Coronary artery (tissue), 2 donors: ENCODE results near the gene DPP10.

Experiments used
- DNase-seq: peaks from one replicate; pipeline ENCODE4 v3.0.0-alpha.2; 2017; ENCODE audit warnings: low spot score
- H3K27ac ChIP-seq, 2 donors: fragments of 200-600 bp; sonication (generic); one replicate each; pipeline ENCODE4 v1.5.1; 2016 to 2019
- H3K4me3 ChIP-seq: fragments of 200-600 bp; sonication (generic); 2 replicates; pipeline ENCODE4 v1.5.1; 2016; ENCODE audit warnings: mild to moderate bottlenecking, moderate library complexity
- CTCF ChIP-seq: fragments of 200-600 bp; sonication (generic); IDR thresholded peaks from one replicate; pipeline ENCODE4 v1.5.1; 2019; ENCODE audit warnings: antibody characterized with exemption

DPP10 gene

GRCh38 chr2:114862243-114862642 lies 419.8 kb downstream of the DPP10 start:
- TF ChIP-seq CTCF, result no peak
- no peak for DNase-seq

DNA sequence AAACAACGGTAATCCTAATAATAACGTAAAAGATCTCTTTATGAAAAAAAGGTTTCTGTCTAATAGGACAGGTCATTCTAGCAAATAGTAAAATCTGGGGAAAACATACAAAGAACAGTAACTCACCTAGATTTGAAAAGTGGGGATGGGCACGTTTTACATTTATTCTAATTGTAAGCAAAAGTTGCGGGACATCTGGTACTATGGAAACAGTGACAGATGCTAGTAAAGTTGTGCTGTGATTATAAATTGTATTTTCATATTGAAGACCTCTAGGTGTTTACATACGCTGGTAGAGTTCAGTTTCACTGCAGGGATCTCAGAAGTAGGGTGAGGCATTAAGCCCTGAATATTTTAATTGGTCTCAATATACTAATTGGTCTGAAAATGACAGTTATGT lies 422.5 kb downstream of the DPP10 start:
- no peak for TF ChIP-seq CTCF
- no peak for DNase-seq
- H3K4me3 ChIP-seq, result no peak overlapping the region
- no peak overlapping the region for H3K27ac ChIP-seq

More at GRCh38 chr2:114862243-114862642, 419.8 kb downstream of the DPP10 start:
- H3K4me3 ChIP-seq, result no peak overlapping the region
- H3K27ac ChIP-seq, result no peak overlapping the region

- no peak for TF ChIP-seq CTCF
- Histone ChIP-seq H3K4me3 (no peak overlapping the region), H3K27ac (no peak overlapping the region)
- DNase-seq, result no peak
Measured at GRCh38 chr2:114880046-114880445, 437.6 kb downstream of the DPP10 start.

DNA sequence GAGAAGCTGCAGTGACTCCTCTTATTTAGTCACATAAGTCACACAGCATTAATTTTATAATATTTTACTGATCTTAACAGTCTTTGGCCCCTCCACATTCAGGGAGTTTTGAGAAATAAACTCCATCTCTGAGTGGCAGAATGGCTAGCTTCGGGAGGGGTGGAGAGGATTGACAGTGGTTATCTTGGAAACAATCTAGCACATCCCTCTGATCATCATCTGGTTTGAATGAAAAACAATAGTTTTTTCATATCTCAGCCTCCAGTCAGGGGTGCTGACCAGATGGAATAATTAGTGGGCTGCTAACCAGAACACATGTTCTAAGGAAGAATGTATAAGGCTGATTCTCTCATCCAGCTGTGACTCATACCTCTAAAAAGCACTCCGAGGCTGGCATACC lies 477.5 kb downstream of the DPP10 start:
- no peak for TF ChIP-seq CTCF
- Histone ChIP-seq H3K27ac (no peak overlapping the region), H3K4me3 (no peak overlapping the region)
- DNase-seq, result no peak

- no peak for TF ChIP-seq CTCF
- no peak overlapping the region for H3K4me3 ChIP-seq
- no peak overlapping the region for H3K27ac ChIP-seq
- DNase-seq, result no peak
Measured at GRCh38 chr2:114922076-114922475, 479.6 kb downstream of the DPP10 start.

GRCh38 chr2:114925296-114926255 lies 483.1 kb downstream of the DPP10 start:
- no peak for DNase-seq
- no peak for TF ChIP-seq CTCF
- H3K27ac ChIP-seq, result no peak overlapping the region
- no peak overlapping the region for H3K4me3 ChIP-seq

- no peak for TF ChIP-seq CTCF
Measured at GRCh38 chr2:114926303-114926702, 483.9 kb downstream of the DPP10 start.

More at GRCh38 chr2:114926303-114926702, 483.9 kb downstream of the DPP10 start:
- Histone ChIP-seq H3K4me3 (no peak overlapping the region), H3K27ac (no peak overlapping the region)
- DNase-seq, result no peak
